Stimulated activated CD4-positive, alpha-beta T cell treated with anti-CD3 and anti-CD28 coated beads, Interleukin-1b, Interleukin-23, amount 100 ng/mL, for 24 hours (primary cell): ENCODE results near the gene MIER1.

Source experiments
- DNase-seq, 4 experiments: peaks; one replicate each; pipeline ENCODE4 v3.0.0-alpha.2; 2020; ENCODE audit warnings: low read depth in 4 of 4, low spot score in 1 of 4

The MIER1 gene

DNA sequence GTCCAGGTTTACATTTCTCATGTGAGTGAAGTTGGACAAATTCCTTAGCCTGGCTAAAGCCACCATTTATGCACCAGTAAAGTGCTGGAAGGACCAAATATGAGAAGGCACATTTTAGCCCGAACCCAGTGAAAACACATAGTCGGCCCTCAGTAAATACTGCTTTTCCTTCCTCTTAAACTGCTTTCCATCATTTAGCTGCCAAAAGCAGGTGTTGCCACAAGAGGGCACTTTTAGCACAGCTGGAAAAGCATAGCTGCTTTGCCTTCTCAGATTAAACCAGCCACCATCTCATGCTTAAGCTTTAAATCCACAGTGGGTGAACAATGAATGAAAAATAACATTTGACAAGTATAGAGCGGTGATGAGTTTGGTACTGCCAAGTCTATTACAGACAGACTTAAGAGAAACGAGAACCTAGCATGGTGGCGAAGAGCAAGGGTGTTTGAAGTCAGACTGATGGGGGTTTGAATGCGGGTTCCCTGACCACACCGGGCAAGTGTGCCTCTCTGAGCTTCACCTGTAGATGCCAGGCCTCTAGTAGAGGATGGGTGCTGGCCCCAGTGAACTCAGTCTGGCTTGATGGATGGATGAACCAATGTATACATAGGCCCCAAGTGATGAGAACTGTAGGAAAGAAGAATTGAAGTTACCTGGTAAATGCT lies 71.4 kb downstream of the MIER1 start:
- DNase-seq = peak in 3 of 4 experiments; percentile 12 to 42 (median 42)

DNA sequence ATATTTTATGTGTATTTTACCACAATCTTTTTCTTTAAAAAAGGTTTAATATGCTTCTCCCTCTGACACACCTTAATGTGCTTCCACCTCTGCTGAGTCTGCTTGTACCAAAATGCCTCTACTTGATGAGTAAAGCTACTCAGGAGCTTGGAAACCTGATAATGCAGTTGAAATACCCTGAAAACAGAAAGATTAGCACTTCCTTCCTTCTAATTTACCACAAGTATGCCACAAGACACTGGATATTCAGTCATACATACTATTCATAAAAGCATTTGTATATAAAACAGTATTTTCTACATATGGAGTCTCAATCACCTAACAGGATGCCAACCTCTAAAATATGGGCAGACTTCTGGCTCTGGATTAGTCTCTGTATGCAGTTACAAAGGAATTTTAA lies 74.2 kb downstream of the MIER1 start:
- DNase-seq = no peak

DNA sequence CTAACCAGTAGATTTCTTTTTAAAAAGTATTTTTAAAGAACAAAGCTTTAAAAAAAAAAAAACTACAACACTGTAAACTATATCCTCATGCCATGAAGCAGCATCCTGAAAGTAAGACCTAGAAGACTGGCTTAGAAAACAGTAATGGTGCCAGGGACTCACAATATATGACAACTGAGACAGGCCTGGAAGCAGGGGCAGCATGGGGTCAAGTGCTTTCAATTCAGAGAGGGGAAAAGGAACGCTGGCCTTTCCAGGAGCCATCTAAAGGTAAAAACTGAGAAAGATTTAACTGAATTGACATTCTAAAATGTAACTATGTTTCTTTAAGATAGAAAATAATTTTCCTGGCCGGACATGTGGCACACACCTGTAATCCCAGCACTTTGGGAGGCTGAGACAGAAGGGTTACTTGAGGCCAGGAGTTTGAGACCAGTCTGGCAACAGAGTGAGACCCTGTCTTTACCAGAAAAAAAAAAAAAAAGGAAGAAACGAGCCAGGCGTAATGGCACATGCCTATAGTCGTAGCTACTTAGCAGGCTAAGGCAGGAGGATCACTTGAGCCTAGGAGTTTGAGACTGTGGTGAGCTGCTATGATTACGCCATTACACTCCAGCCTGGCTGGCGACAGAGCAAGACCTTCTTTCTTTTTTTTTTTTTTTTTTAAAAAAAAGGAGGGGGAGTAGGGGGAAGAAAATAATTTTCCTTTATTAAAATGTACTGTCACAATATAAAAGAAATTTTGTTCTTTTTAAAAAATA lies 75.0 kb downstream of the MIER1 start:
- DNase-seq = no peak

DNA sequence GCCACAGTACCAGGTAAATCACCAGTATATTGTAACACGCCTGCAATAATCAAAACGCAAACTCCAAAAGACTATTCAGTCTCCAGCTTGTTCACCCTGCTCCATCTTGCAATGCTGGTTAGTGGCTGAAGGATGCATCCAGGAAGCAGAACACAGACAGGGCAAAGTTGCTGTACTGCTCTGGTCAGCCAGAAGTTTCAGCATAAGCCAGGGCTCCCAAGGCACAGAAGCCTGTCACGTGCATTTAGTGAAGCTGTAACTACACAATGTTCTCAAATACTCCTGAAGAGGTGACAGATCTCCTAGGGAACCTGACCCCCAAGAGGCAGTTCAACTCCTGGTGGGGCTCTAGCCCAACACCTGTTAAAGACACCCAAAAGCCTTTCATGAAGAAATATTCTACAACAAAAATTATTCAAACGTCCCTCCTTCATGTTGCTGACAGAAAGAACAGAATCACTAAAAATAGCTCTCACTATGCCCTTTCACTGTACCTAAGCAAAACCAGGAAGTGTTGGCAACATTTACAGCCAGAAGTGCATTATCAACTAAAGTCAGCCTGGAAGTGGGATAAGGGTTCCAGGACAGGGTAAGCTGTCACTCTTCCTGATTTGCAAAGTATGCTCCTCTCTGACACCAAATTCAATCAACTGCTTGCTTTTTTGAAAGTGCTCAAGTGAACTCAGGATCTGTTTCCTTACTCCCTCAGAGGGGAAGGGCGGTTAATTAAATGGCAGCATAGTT lies 77.1 kb downstream of the MIER1 start:
- DNase-seq = no peak

DNA sequence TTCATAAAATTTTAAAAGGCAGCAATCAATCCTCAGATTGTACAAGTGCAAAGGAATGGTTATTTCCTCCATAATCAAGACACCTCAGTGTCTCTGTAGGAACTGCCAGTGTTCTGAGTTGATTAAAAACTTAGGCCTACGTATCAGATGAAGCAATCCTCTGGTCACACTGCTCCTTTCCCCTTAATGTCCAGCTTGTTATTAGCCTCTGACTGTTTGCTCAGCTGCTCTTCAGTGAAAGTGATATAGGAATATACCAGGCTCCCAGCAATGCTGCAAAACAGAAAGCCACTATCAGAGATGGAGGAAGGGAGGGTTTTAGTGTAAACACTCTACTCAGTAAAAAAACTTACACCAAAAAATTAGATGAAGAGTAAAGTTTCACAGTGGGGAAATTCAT lies 79.4 kb downstream of the MIER1 start:
- DNase-seq = no peak

DNA sequence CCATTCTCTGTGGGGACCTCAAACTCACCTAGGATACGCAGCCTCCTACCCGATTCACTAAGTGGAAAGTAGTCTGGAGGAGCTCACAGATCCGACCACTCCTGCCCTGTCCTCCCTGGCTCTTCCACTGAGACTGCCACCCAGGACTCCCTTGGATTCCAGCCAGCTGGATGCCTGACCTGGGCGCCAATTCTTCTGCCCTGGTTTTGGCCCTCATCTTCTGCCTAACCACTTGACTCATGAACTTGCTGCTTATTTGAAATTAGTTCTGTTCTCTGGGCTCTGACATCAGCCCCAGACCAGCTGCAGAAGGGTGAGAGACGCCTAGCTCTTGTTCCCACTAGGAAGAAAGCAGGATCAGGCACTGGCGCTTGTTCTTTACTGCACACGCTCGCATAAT lies 80.3 kb downstream of the MIER1 start:
- DNase-seq = no peak

DNA sequence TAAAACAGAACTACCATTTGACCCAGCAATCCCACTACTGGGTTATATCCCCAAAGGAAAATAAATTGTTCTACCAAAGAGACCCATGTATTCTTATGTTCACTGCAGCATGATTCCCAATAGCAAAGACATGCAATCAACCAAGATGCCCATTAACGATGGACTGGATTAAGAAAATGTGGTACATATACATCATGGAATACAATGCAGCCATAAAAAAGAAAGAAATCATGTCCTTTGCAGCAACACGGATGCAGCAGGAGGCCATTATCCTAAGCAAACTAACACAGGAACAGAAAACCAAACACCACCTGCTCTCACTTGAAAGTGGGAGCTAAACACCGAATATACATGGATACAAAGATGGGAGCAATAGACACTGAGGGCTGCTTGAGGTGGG lies 85.0 kb downstream of the MIER1 start:
- DNase-seq = no peak

DNA sequence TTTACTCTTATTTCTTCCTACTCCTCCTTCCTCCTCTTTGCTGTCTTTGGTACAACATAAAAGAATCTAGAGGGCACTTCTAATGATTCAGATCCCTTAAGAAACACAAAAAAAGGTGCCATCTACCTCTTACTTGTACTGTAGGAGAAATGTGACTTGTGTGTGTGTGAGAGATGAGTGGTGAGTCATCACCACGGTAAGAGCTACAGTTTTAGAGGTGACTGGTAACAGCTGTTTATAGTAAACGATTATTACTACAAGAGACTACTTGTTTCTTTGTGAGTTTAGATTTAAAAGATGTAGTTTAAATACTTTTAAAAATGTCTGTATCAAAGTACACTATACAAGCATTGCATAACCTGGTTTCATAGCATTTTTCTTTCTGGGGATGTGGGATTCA lies 88.8 kb downstream of the MIER1 start:
- no peak for DNase-seq

DNA sequence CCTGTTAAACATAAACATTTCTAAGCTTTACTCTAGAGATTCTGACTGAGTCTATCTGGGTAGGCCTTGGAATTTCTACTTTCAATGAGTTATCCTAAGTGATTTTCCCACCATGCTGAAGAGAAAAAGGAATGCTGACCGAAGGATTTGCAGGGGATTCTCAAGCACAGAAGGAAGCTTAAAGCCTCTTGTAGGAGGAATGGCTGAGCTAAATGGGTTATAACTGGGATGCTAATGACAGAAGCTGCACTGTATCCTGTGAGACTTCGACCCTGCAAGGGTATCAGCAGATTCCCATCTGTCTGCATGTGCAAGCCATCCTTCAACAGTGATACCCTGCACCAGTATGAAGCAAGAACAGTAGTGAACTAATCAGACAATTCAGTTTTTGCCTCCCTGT lies 93.8 kb downstream of the MIER1 start:
- DNase-seq = no peak

DNA sequence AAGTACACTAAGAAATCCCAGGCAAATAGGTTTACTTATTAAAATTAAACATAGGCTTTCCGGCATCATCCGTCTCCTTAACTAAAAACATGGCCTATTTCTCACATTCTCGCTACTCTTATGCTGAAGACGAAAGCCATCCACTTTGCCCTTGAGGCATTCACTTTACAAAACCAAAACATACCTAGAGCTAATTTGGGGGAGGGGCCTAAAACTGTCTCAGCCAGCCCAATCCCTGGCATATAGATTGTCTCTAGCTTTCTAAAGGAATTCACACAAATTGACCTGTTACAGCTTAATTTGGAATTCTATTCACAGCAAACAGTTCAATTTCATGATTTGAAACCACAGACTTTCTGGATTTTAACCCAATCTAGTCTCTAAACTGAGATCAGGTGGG lies 94.3 kb downstream of the MIER1 start:
- no peak for DNase-seq

DNA sequence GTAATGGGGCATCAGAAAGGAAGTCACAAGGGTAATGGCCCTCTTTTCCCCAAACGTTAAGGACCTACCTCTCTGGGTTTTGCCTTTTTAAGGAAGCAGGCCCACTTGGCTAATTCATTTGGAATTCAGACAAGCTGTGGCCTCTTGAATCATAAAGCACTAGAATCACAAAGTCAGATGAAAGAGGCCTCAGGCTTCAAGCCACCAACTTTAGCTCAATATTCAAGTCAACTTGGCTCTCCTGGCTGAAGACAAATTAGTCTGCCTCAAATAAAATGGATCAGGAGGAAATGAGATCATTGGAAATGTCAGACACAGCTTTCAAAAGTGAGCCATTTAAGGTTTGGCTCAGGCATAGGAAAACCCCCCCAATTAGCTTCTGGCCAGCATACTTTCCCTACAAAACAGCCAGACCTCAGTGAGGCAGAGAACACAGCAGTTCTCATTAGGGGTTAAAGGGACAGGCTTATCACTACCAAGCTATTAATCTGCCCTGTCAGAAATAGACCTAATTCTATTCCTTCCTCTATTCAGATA lies 94.9 kb downstream of the MIER1 start:
- DNase-seq = no peak

DNA sequence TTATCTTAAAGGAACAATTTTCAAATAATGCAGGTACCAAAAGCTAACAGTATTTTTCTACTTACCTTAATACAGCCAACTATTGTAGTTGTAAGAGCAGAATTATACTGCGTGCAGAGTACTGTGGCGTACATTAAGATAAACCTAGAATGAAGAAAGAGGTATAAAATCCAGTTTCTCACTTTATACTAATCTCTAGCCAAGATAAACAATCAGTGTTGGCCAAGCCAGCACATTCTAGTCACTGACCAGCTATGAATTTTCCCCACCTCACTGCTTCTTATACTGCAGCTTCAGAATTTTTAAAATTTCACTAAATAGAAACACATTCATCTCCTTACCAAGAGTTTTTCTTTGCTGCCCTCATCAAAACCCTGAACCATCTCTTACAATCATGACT lies 95.5 kb downstream of the MIER1 start:
- no peak for DNase-seq

DNA sequence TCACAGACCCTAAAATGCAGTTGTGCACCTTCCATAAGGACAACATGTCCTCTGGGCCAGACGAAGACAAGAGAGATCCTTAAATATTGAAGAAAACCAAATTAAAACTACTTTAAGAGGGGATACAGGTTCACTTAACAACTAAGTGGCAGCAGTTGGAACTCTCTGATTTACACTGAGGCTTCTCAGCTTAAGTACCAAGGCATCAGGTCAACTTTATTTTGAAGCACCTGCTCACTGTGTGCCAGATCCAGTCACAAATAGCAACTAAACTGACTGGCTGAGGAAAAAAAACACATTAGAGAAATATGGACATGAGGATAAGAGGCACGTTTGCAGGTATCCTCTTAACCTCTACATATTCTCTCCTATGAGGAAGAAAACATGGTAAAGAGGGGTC lies 96.0 kb downstream of the MIER1 start:
- DNase-seq = no peak

DNA sequence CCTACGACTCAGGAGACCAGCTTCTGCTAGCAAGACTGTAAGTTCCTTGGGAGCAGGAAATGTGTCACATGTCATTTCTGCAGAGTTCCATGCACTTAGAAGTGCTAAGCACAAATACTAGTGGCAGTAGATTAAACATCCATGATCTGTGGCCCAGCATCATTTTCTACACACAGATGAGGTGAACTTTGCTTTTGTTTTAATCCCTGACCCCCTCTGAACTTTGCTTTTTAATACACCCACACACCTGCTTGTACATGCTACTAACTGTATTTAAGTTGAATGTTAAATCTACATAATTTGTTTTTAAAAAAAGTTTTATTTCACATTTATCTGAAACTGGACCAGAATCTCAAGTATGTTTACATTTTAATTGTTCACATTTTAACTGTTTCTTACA lies 104.7 kb downstream of the MIER1 start:
- DNase-seq = no peak

DNA sequence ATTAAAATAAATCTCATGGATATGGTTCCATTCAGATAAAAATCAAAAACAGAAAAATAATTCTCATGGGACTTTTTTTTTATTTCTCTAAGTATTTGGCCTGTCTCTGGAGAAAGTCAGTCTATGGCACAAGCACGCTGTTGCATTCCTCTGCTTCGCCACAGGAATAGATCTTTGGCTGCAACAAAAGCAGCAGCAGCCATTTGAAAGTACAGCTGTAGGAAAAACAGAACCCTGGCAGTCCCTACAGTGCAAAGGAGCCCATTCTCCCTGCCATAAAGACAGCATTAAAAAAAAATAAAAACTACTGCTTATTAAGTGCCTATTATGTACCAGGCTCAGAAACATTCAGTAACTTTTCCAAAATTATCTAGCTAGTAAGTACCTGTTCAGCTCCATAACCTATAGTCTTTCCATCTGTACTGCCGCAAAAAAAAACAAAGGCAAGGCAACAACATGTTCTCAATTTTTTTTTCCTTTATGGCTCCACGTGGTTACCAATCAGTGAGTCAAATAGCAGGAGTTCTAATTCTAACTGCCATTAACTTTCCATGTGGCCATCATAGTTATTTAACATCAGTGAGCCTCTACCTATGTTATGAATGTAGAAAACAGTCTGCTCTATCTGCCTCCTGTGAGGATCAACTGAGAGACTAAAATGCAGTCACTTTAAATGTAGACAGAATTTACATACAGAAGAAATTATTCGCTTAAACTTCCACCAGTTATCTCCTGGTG lies 106.5 kb downstream of the MIER1 start:
- no peak for DNase-seq

DNA sequence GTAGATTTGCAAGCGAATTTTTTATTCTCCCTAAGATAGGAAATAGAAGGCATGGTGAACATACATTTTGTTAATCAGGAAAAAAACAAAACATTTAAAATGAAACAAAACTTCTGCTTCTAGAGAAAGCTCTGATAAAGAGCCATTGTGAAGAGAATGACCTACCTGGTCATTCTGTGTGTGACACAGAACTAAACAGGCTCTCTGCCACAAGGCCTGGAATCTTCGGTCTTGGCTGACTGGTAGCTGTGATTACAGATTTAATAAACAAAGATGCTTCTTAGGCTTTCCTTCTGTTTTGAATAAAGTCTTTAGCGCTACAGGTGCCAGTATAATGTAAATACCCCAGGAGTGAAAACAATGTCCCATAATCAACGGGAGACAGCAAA lies 107.1 kb downstream of the MIER1 start:
- DNase-seq = no peak
